Mononuclear cell (primary cell): ENCODE data around the gene PPP1R3D. TPM values are rescaled to one million over a fixed set of nuclear protein-coding genes. Genes with fewer than 3 reads are reported as not detected.

Experiments
- H3K27me3 ChIP-seq: 2 replicates; pipeline ENCODE4 v1.6.0; 2011; ENCODE audit warnings: low read length, control low read depth; ENCODE audit not compliant: insufficient read depth
- H3K4me1 ChIP-seq: 2 replicates; pipeline ENCODE4 v1.5.1; 2011; ENCODE audit warnings: mild to moderate bottlenecking, low read length, control low read depth; ENCODE audit not compliant: insufficient read depth
- H3K4me3 ChIP-seq: 2 replicates; pipeline ENCODE4 v1.5.1; 2011; ENCODE audit warnings: mild to moderate bottlenecking, low read length, moderate library complexity
- H3K9me3 ChIP-seq: 2 replicates; pipeline ENCODE4 v1.5.1; 2011; ENCODE audit warnings: low read depth, mild to moderate bottlenecking, control low read depth, low read length
- total RNA-seq: library from RNA; depleted of rRNA; stranded (reverse); fragments of >200 nt; gene quantifications from one replicate; pipeline ENCODE4 v1.2.3, GENCODE V29; 2012

The PPP1R3D gene
- total RNA-seq = 6.7 TPM

- Histone ChIP-seq H3K4me3 (peak within 1 kb of the TSS; percentile 84), H3K27me3 (no peaks in the 10 kb centered on the region), H3K4me1 (peaks cover 52% of the 10 kb centered on the region)
Observed at GRCh38 chr20:59940129-59940955, at the start of gene PPP1R3D, which contains the start of gene FAM217B. Gene PPP1R3D, minus strand, starts transcription at chr20:59940305. Its CDS starts 374 bp downstream, at chr20:59939931. Gene FAM217B, plus strand, starts transcription at chr20:59940389. Its CDS starts 3,555 bp downstream, at chr20:59943944.

GRCh38 chr20:59988141-59988540 is 48.0 kb upstream of the PPP1R3D start:
- Histone ChIP-seq H3K4me1 (peaks cover 38% of the 10 kb centered on the region), H3K9me3 (no peaks in the 10 kb centered on the region), H3K27me3 (no peaks in the 10 kb centered on the region), H3K4me3 (no peak overlapping the region)

More at GRCh38 chr20:59940129-59940955, at the start of gene PPP1R3D, which contains the start of gene FAM217B:
- H3K9me3 ChIP-seq = no peaks in the 10 kb centered on the region

GRCh38 chr20:59987135-59987534 is 47.0 kb upstream of the PPP1R3D start:
- Histone ChIP-seq H3K9me3 (no peaks in the 10 kb centered on the region), H3K27me3 (no peaks in the 10 kb centered on the region), H3K4me1 (peaks cover 38% of the 10 kb centered on the region), H3K4me3 (no peak overlapping the region)

- peaks cover 25% of the 10 kb centered on the region for H3K4me1 ChIP-seq
- H3K4me3 ChIP-seq = no peak overlapping the region
- H3K27me3 ChIP-seq = no peaks in the 10 kb centered on the region
- H3K9me3 ChIP-seq = no peaks in the 10 kb centered on the region
Observed at GRCh38 chr20:59985864-59986263, 45.8 kb upstream of the PPP1R3D start.

GRCh38 chr20:59985164-59985563 is 45.1 kb upstream of the PPP1R3D start:
- no peak overlapping the region for H3K4me3 ChIP-seq
- no peaks in the 10 kb centered on the region for H3K27me3 ChIP-seq
- peaks cover 22% of the 10 kb centered on the region for H3K4me1 ChIP-seq
- no peaks in the 10 kb centered on the region for H3K9me3 ChIP-seq

GRCh38 chr20:59984541-59984940 is 44.4 kb upstream of the PPP1R3D start:
- no peaks in the 10 kb centered on the region for H3K27me3 ChIP-seq
- H3K9me3 ChIP-seq = no peaks in the 10 kb centered on the region
- no peak overlapping the region for H3K4me3 ChIP-seq
- H3K4me1 ChIP-seq = peaks cover 22% of the 10 kb centered on the region

- Histone ChIP-seq H3K9me3 (no peaks in the 10 kb centered on the region), H3K4me1 (peaks cover 17% of the 10 kb centered on the region), H3K4me3 (no peak overlapping the region), H3K27me3 (no peaks in the 10 kb centered on the region)
Observed at GRCh38 chr20:59983076-59983475, 43.0 kb upstream of the PPP1R3D start.

- Histone ChIP-seq H3K9me3 (no peaks in the 10 kb centered on the region), H3K4me1 (peaks cover 9% of the 10 kb centered on the region)
Observed at GRCh38 chr20:59977086-59977485, 37.0 kb upstream of the PPP1R3D start.

GRCh38 chr20:59976156-59976782 is 36.2 kb upstream of the PPP1R3D start:
- H3K9me3 ChIP-seq = no peaks in the 10 kb centered on the region
- H3K27me3 ChIP-seq = no peaks in the 10 kb centered on the region
- peaks cover 9% of the 10 kb centered on the region for H3K4me1 ChIP-seq
- no peak overlapping the region for H3K4me3 ChIP-seq

More at GRCh38 chr20:59977086-59977485, 37.0 kb upstream of the PPP1R3D start:
- Histone ChIP-seq H3K27me3 (no peaks in the 10 kb centered on the region), H3K4me3 (no peak overlapping the region)

- H3K4me1 ChIP-seq = peaks cover 9% of the 10 kb centered on the region
- no peaks in the 10 kb centered on the region for H3K27me3 ChIP-seq
- no peak overlapping the region for H3K4me3 ChIP-seq
- H3K9me3 ChIP-seq = no peaks in the 10 kb centered on the region
Observed at GRCh38 chr20:59972037-59972801, 32.1 kb upstream of the PPP1R3D start.

GRCh38 chr20:59971428-59971827 is 31.3 kb upstream of the PPP1R3D start:
- H3K4me3 ChIP-seq = no peak overlapping the region
- peaks cover 9% of the 10 kb centered on the region for H3K4me1 ChIP-seq
- H3K9me3 ChIP-seq = no peaks in the 10 kb centered on the region
- no peaks in the 10 kb centered on the region for H3K27me3 ChIP-seq

- Histone ChIP-seq H3K9me3 (no peaks in the 10 kb centered on the region), H3K4me1 (no peaks in the 10 kb centered on the region), H3K4me3 (no peak overlapping the region), H3K27me3 (no peaks in the 10 kb centered on the region)
Observed at GRCh38 chr20:59966428-59966827, 26.3 kb upstream of the PPP1R3D start.

GRCh38 chr20:59962155-59962554 is 22.1 kb upstream of the PPP1R3D start:
- no peak overlapping the region for H3K4me3 ChIP-seq
- no peaks in the 10 kb centered on the region for H3K9me3 ChIP-seq
- no peaks in the 10 kb centered on the region for H3K4me1 ChIP-seq
- H3K27me3 ChIP-seq = no peaks in the 10 kb centered on the region

GRCh38 chr20:59961423-59961822 is 21.3 kb upstream of the PPP1R3D start:
- Histone ChIP-seq H3K27me3 (no peaks in the 10 kb centered on the region), H3K4me3 (no peak overlapping the region), H3K9me3 (no peaks in the 10 kb centered on the region), H3K4me1 (no peaks in the 10 kb centered on the region)

- Histone ChIP-seq H3K4me3 (no peak overlapping the region), H3K9me3 (no peaks in the 10 kb centered on the region), H3K27me3 (no peaks in the 10 kb centered on the region), H3K4me1 (no peaks in the 10 kb centered on the region)
Observed at GRCh38 chr20:59958626-59959025, 18.5 kb upstream of the PPP1R3D start.
